Measurements from ENCODE around the gene FAM3A.

FAM3A gene

GRCh38 chrX:154515966-154516655 lies at the start of gene FAM3A:
TSS of gene FAM3A (minus strand) at chrX:154516232. CDS start at chrX:154515772, 460 bp downstream.
- no peak for TF ChIP-seq CTCF (IDR thresholded peaks at IDR 0.05)

GRCh38 chrX:154549766-154550165 lies 33.7 kb upstream of the FAM3A start:
- TF ChIP-seq CTCF (IDR thresholded peaks at IDR 0.05) = no peak

- no peak for TF ChIP-seq CTCF (IDR thresholded peaks at IDR 0.05)
These were observed 31.9 kb upstream of the FAM3A start for GRCh38 chrX:154548028-154548316.

- no peak for TF ChIP-seq CTCF (IDR thresholded peaks at IDR 0.05)
These were observed 31.4 kb upstream of the FAM3A start, which contains the start of gene IKBKG for GRCh38 chrX:154547245-154548027. TSS of gene IKBKG (plus strand) at chrX:154547620. CDS start at chrX:154552003, 4,383 bp downstream.

- no peak for TF ChIP-seq CTCF (IDR thresholded peaks at IDR 0.05)
These were observed 30.6 kb upstream of the FAM3A start, which contains the start of gene G6PD for GRCh38 chrX:154546354-154547244. TSS of gene G6PD (minus strand) at chrX:154546846. CDS start at chrX:154546155, 691 bp downstream.

GRCh38 chrX:154545673-154546274 lies 29.7 kb upstream of the FAM3A start:
- no peak for TF ChIP-seq CTCF (IDR thresholded peaks at IDR 0.05)
